Left ventricle myocardium inferior (tissue), 1 donor: Measurements from ENCODE around the gene MAPKAPK5. TPM values are rescaled to one million over a fixed set of nuclear protein-coding genes. Genes with fewer than 3 reads are reported as not detected.
"Not testable (repeated sequence)": the region's sequence is repeated elsewhere in the genome, so short reads cannot be mapped to it uniquely, and the experiment has no call there.

Experiments
- DNase-seq: peaks from one replicate; pipeline ENCODE4 v3.0.0-alpha.2; 2020
- H3K27ac ChIP-seq: fragments of 200-600 bp; replicated peaks from 2 replicates; pipeline ENCODE4 v1.8.0; 2021
- H3K27me3 ChIP-seq: fragments of 200-600 bp; 2 replicates; pipeline ENCODE4 v1.8.0; 2021; ENCODE audit warnings: low read depth
- H3K36me3 ChIP-seq: fragments of 200-600 bp; 2 replicates; pipeline ENCODE4 v1.8.0; 2021
- H3K4me1 ChIP-seq: fragments of 200-600 bp; 2 replicates; pipeline ENCODE4 v1.8.0; 2021
- H3K4me3 ChIP-seq: fragments of 200-600 bp; 2 replicates; pipeline ENCODE4 v1.8.0; 2021; ENCODE audit warnings: mild to moderate bottlenecking, moderate library complexity
- H3K9me3 ChIP-seq: fragments of 200-600 bp; replicated peaks from 2 replicates; pipeline ENCODE4 v1.8.0; 2021
- intact Hi-C: fragments of 100-400 bp; cut with micrococcal nuclease; formaldehyde crosslinking; loops from one replicate; pipeline ENCODE4 v1.11.0; 2022
- microRNA-seq: library from miRNA; unstranded; fragments of <30 nt; microRNA quantifications from one replicate; pipeline ENCODE4 v1.2.0, GENCODE V29; 2020
- total RNA-seq: library from RNA; stranded (reverse); fragmentation: NEBNext Ultra II Directional; extraction: Animal tissue kit (Norgen Biotek cat#: 25700); gene quantifications from one replicate; pipeline ENCODE4 v1.2.1, GENCODE V29; 2021
- TF ChIP-seq, protein P1 (sequence below): fragments of 200-600 bp; IDR thresholded peaks from 2 replicates; pipeline ENCODE4 v1.8.0; 2021; ENCODE audit warnings: antibody characterized with exemption, mild to moderate bottlenecking, borderline replicate concordance
- donor health status: DM: no; HTN: yes; CAD: no; lungs with severe emphysema.

Gene MAPKAPK5
- total RNA-seq, 1 donor from 2014 or later = 26.2 TPM

DNA sequence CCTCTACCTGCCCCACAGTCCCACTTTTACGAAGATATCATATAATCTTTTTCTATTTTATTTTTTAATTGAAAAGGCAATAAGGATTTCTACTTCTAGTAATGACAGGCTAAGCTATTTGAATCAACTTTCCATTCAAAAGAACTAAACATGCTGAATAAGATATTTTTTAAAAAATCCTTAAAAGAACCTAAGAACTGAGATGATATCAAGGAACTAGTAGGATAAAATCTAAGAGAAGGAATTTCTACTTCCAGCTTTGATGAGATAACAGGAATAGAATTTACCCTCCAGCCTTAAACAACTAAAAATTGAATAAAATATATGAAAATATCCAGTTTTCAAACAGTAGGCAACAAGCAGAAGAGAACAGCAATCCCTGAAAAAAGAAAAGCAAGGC lies 101.9 kb downstream of the MAPKAPK5 start:
- H3K36me3 ChIP-seq = no peaks in the 10 kb centered on the region
- intact Hi-C loops = no loop called here
- H3K4me3 ChIP-seq = no peak overlapping the region
- TF ChIP-seq, protein P1, sequence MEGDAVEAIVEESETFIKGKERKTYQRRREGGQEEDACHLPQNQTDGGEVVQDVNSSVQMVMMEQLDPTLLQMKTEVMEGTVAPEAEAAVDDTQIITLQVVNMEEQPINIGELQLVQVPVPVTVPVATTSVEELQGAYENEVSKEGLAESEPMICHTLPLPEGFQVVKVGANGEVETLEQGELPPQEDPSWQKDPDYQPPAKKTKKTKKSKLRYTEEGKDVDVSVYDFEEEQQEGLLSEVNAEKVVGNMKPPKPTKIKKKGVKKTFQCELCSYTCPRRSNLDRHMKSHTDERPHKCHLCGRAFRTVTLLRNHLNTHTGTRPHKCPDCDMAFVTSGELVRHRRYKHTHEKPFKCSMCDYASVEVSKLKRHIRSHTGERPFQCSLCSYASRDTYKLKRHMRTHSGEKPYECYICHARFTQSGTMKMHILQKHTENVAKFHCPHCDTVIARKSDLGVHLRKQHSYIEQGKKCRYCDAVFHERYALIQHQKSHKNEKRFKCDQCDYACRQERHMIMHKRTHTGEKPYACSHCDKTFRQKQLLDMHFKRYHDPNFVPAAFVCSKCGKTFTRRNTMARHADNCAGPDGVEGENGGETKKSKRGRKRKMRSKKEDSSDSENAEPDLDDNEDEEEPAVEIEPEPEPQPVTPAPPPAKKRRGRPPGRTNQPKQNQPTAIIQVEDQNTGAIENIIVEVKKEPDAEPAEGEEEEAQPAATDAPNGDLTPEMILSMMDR = no peak
- no peak for DNase-seq
- H3K27ac ChIP-seq = no peak overlapping the region
- H3K4me1 ChIP-seq = peaks cover 23% of the 10 kb centered on the region
- H3K9me3 ChIP-seq = no peaks in the 10 kb centered on the region
- H3K27me3 ChIP-seq = no peaks in the 10 kb centered on the region

DNA sequence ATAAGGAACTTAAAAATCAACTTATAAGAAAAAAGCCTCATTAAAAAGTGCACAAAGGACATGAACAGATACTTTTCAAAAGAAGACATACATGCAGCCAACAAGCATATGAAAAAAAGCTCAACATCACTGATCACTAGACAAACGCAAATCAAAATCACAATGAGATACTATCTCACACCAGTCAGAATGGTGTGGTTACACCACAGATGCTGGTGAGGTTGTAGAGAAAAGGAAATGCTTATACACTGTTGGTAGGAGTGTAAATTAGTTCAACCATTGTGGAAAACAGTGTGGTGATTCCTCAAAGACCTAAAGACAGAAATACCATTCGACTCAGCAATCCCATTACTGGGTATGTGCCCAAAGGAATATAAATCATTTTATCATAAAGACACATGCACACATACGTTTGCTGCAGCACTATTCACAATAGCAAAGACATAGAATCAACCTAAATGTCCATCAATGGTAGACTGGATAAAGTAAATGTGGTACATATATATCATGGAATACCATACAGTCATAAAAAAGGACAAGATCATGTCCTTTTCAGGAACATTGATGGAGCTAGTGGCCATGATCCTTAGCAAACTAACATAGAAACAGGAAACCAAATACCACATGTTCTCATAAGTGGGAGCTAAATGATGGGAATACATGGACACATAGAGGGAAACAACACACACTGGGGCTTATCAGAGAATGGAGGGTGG lies 109.1 kb downstream of the MAPKAPK5 start:
- DNase-seq, intact Hi-C loops, H3K27ac ChIP-seq, H3K9me3 ChIP-seq, H3K27me3 ChIP-seq, H3K4me3 ChIP-seq: not testable (repeated sequence)
- Histone ChIP-seq H3K4me1 (peaks cover 17% of the 10 kb centered on the region), H3K36me3 (peaks cover 17% of the 10 kb centered on the region)

Small RNAs within 50 kb of the gene (microRNA-seq; reads per million reads assigned to microRNA genes)
- gene MIR6761 = 1.9 reads per million

Other genes with a start within 250 kb of the MAPKAPK5 start
- gene ATXN2, start 242.9 kb upstream of the MAPKAPK5 start, total RNA-seq = 50.0 TPM
- 14.5 TPM for gene BRAP, start 156.3 kb upstream of the MAPKAPK5 start, total RNA-seq
- gene ACAD10, start 156.2 kb upstream of the MAPKAPK5 start, total RNA-seq = 36.6 TPM
- 381 TPM for gene ALDH2, start 75.3 kb upstream of the MAPKAPK5 start, total RNA-seq
- gene TMEM116, start 170.9 kb downstream of the MAPKAPK5 start, total RNA-seq = 35.0 TPM
- 49.3 TPM for gene ERP29, start 171.2 kb downstream of the MAPKAPK5 start, total RNA-seq